GM19193 (cell line): Measurements from ENCODE around the gene ZFYVE21.

Source experiments
- POLR2A ChIP-seq: IDR thresholded peaks from 4 replicates; pipeline ENCODE4 v1.6.1; 2011; ENCODE audit not compliant: insufficient read depth, insufficient read length; ENCODE audit errors: extremely low read depth

Gene ZFYVE21

GRCh38 chr14:103724116-103724515 is 8.5 kb downstream of the ZFYVE21 start:
- TF ChIP-seq POLR2A = no peak

GRCh38 chr14:103725001-103725682 is 9.5 kb downstream of the ZFYVE21 start:
- TF ChIP-seq POLR2A = no peak

- no peak for TF ChIP-seq POLR2A
Observed at GRCh38 chr14:103725739-103726395, 10.3 kb downstream of the ZFYVE21 start.

GRCh38 chr14:103726474-103726873 is 10.9 kb downstream of the ZFYVE21 start:
- no peak for TF ChIP-seq POLR2A

GRCh38 chr14:103727313-103727980 is 11.8 kb downstream of the ZFYVE21 start:
- TF ChIP-seq POLR2A = no peak

- TF ChIP-seq POLR2A = no peak
Observed at GRCh38 chr14:103728141-103728540, 12.5 kb downstream of the ZFYVE21 start.

- TF ChIP-seq POLR2A = no peak
Observed at GRCh38 chr14:103728721-103729120, 13.1 kb downstream of the ZFYVE21 start.

- TF ChIP-seq POLR2A = no peak
Observed at GRCh38 chr14:103729496-103730448, 14.2 kb downstream of the ZFYVE21 start.

GRCh38 chr14:103730490-103731035 is 15.0 kb downstream of the ZFYVE21 start:
- no peak for TF ChIP-seq POLR2A

GRCh38 chr14:103731481-103731880 is 15.9 kb downstream of the ZFYVE21 start:
- no peak for TF ChIP-seq POLR2A

- TF ChIP-seq POLR2A = no peak
Observed at GRCh38 chr14:103731916-103732867, 16.6 kb downstream of the ZFYVE21 start.

- TF ChIP-seq POLR2A = no peak
Observed at GRCh38 chr14:103732868-103733620, 17.4 kb downstream of the ZFYVE21 start.

- no peak for TF ChIP-seq POLR2A
Observed at GRCh38 chr14:103733651-103734050, 18.0 kb downstream of the ZFYVE21 start.
